LNCAP (cell line): Measurements from ENCODE around the gene PUS7L.

Experiments
- TF ChIP-seq, protein P1 (sequence below): fragments of 450-650 bp; IDR thresholded peaks from 2 replicates; pipeline ENCODE4 v1.5.1; 2017; ENCODE audit warnings: mild to moderate bottlenecking

Gene PUS7L

DNA sequence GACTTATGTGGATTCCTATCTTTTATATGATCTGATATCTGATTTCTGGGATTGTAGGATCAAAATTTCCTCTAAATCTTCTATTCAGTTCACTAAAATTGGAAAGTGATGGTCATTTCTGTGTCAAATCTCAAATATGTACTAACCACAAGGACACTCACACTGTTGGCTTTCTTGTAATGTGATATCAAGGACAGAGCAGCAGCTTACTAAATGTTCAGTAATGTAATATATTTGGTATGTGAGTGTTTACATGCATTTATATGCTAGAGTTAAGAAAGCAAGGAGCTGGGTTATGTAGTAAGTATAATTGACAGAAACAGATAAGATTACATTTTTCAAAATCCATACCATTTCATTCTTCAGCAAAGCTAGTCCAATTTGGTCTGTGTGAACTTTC, 16.5 kb downstream of the PUS7L start:
- TF ChIP-seq, protein P1, sequence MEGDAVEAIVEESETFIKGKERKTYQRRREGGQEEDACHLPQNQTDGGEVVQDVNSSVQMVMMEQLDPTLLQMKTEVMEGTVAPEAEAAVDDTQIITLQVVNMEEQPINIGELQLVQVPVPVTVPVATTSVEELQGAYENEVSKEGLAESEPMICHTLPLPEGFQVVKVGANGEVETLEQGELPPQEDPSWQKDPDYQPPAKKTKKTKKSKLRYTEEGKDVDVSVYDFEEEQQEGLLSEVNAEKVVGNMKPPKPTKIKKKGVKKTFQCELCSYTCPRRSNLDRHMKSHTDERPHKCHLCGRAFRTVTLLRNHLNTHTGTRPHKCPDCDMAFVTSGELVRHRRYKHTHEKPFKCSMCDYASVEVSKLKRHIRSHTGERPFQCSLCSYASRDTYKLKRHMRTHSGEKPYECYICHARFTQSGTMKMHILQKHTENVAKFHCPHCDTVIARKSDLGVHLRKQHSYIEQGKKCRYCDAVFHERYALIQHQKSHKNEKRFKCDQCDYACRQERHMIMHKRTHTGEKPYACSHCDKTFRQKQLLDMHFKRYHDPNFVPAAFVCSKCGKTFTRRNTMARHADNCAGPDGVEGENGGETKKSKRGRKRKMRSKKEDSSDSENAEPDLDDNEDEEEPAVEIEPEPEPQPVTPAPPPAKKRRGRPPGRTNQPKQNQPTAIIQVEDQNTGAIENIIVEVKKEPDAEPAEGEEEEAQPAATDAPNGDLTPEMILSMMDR: no peak

DNA sequence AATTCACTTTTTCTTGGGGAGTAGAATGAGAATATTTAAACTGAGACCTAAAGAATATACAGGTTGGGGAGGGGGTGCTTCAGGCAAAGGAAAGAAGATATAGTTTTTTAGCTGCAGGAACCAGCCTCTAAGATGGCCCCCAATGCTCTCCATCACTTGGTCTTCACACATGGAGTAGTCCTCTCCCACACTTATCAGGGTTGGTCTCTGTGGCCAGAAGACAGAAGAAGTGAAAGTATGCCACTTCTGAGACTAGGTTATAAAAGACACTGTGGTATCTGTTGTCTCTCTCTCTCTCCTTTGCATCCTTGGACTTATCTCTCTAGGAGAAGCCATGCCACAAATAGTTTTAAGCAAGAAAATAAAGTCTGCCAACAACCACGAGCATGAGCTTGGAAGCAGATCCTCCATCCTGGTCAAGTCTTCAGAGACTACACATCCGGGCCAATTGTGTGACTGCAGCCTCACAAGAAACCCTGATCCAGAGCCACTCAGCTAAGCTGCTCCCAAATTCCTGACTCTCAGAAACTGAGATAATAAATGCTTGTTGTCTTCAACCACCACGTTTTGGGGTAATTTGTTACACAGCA, 18.0 kb downstream of the PUS7L start:
- TF ChIP-seq, protein P1: no peak

DNA sequence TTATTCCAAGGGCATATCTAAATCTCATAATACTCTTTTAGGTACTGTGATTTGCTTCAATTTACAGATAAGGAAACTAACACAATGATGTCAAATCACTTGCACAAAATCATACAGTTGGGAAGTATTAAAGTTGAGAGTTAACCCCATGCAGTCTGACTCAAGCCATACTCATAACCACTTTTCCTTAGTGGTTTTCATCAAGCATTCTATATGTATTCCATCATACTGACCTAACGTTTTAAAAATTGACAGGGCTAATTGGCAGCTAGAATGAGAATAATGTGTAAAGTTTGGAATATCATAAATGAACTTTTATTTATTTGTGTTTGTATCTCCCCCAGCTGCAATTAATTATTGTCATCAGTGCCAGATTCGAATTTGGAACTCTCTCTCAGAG, 20.9 kb downstream of the PUS7L start:
- TF ChIP-seq, protein P1: no peak

DNA sequence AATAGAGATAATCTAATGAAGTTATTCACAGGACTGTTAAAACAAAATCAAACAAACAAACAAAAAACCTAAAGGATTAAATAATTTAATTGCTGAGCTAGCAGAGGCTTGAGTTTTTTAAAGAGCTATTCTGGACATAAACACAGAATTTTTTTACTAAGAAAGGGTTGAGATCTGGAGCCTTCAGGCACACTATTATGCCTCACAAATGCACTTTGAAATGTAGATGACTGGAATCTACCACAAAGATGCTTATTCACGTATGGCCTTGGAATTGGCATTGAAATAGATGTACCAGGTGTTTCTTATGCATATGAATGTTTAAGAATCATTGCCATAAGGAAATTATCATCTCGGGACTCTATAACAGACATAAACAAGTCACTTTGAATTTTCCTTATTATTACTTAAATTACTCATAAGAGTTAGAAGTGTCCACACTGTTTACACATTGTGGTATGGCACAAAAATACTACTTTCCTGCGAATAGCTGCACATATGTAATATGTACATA, 21.6 kb downstream of the PUS7L start:
- TF ChIP-seq, protein P1: no peak

DNA sequence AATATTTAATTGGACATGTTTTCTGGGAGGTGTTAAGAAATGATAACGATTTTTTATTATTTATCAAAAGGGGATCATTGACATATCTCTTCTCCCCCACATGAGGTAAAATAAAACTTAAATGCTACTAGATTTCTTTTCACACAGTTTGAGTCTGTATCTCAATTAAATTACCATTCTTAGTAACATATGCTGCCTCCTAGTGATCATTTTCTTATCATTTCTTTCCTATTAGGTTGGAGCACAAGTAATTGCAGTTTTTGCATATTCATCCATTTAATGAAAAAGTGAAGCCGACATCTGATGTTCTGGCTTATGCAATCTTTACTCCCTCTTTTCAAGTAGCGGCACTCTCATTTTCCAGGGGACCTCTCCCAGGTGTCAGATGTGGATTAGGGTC, 24.9 kb downstream of the PUS7L start:
- TF ChIP-seq, protein P1: peak; percentile 28; the same call in 1 of the 2 replicates

DNA sequence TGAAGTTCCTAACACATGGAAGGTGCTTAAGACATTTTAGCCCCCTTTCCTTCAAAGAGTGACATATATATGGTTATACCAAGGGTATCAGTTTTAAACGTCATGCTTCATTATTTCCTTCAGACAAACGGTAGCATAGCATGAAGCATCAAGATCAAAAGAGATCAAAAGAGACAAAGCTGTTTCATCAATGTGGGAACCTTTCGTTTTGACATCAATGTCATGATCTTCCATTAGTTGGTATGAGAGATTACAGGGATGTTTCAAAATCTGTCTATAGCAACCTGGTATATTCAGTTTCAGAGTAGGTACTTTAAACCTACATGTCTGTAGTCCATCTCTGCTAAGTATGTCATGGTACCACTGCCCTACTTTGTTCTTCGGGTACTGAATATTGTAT, 28.3 kb downstream of the PUS7L start:
- TF ChIP-seq, protein P1: no peak

DNA sequence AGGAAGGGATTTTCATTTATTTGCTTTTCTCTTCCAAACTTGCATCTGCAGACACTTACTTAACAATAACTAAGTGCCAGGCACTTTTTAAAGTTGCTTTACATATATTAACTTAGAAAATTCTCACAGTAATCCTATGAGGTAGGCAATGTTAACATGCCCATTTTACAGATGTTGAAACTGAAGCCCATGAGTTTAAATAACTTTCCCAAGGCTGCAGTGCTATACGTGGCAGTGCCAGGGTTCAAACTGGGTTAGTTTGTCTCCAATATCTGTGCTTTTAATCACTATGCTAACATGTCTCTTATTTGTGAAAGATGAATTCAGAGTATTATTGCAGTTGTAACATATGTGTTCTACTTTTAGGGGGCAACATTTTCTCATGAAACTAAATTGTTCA, 29.9 kb downstream of the PUS7L start:
- TF ChIP-seq, protein P1: no peak

DNA sequence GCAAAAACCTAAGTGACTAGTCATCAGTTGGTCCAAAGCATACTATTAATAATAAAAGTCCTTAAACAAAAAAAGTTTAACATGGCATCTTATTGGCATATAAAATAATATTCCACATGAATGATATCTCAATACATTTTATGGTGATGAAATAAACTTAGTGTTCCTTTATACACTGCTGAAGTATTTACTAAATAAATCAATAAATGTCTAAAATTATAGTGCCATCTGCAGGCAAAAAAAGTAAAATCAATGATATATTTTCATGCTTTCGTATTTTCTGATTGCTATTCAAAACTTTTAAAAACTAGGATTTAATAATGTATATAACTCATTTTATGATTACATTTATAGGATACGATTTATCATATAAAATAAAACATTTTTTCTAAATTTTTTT, 30.5 kb downstream of the PUS7L start:
- TF ChIP-seq, protein P1: peak; percentile 58
